Mesenchymal stem cell (in vitro differentiated cells and primary cell): ENCODE results near the gene SLC6A18.

ENCODE experiments used
- DNase-seq: peaks from one replicate; pipeline ENCODE4 v3.0.0-alpha.2; 2013
- H2AFZ ChIP-seq: one replicate; pipeline ENCODE4 v1.6.1; 2013; ENCODE audit warnings: low read depth, mild to moderate bottlenecking, control low read depth, inconsistent platforms, low read length, moderate library complexity
- H2AK5ac ChIP-seq: 2 replicates; pipeline ENCODE4 v1.6.1; 2013; ENCODE audit warnings: low read length, moderate library complexity, mild to moderate bottlenecking, inconsistent platforms; ENCODE audit not compliant: severe bottlenecking
- H2BK120ac ChIP-seq: one replicate; pipeline ENCODE4 v1.6.1; 2013; ENCODE audit warnings: low read depth, mild to moderate bottlenecking, inconsistent platforms, low read length, moderate library complexity
- H2BK12ac ChIP-seq, 2 experiments: one replicate each; pipeline ENCODE4 v1.6.1; 2013; ENCODE audit warnings: inconsistent platforms in 2 of 2, low read length in 2 of 2, mild to moderate bottlenecking in 2 of 2, moderate library complexity in 2 of 2, control low read depth in 1 of 2
- H2BK15ac ChIP-seq: one replicate; pipeline ENCODE4 v1.6.1; 2013; ENCODE audit warnings: mild to moderate bottlenecking, low read depth, inconsistent platforms; ENCODE audit not compliant: poor library complexity, severe bottlenecking
- H2BK5ac ChIP-seq: 2 replicates; pipeline ENCODE4 v1.6.1; 2013; ENCODE audit warnings: low read depth, mild to moderate bottlenecking, low read length, control low read depth, inconsistent platforms; ENCODE audit not compliant: poor library complexity, severe bottlenecking
- H3K14ac ChIP-seq, 2 experiments: one replicate each; pipeline ENCODE4 v1.6.1; 2013; ENCODE audit warnings: inconsistent platforms in 2 of 2, low read length in 2 of 2, control low read depth in 1 of 2, mild to moderate bottlenecking in 1 of 2, moderate library complexity in 1 of 2
- H3K18ac ChIP-seq, 2 experiments: one replicate each; pipeline ENCODE4 v1.6.1; 2013; ENCODE audit warnings: inconsistent platforms in 2 of 2, low read length in 2 of 2, control low read depth in 1 of 2, low read depth in 1 of 2, mild to moderate bottlenecking in 1 of 2
- H3K23ac ChIP-seq, 2 experiments: one replicate each; pipeline ENCODE4 v1.6.1; 2013; ENCODE audit warnings: inconsistent platforms in 2 of 2, low read length in 2 of 2, mild to moderate bottlenecking in 2 of 2, moderate library complexity in 2 of 2, control low read depth in 1 of 2
- H3K27ac ChIP-seq: 2 replicates; pipeline ENCODE4 v1.5.1; 2013; ENCODE audit warnings: mild to moderate bottlenecking, moderate library complexity, low read length, control low read depth, inconsistent platforms; ENCODE audit not compliant: poor library complexity, severe bottlenecking
- H3K27me3 ChIP-seq, 2 experiments: 2 replicates each; pipeline versions ENCODE4 v1.6.1 to v1.7.0; 2013; ENCODE audit warnings: low read length in 2 of 2, mild to moderate bottlenecking in 2 of 2, moderate library complexity in 2 of 2, control low read depth in 1 of 2, inconsistent platforms in 1 of 2; ENCODE audit not compliant: control insufficient read depth in 1 of 2, insufficient read depth in 1 of 2
- H3K36me3 ChIP-seq, 2 experiments: 2 replicates each; pipeline versions ENCODE4 v1.6.1 to v1.7.0; 2013; ENCODE audit warnings: low read length in 2 of 2, control low read depth in 1 of 2, inconsistent platforms in 1 of 2, low read depth in 1 of 2, mild to moderate bottlenecking in 1 of 2; ENCODE audit not compliant: insufficient read depth in 2 of 2, control insufficient read depth in 1 of 2
- H3K4ac ChIP-seq, 2 experiments: one replicate each; pipeline ENCODE4 v1.6.1; 2013; ENCODE audit warnings: inconsistent platforms in 2 of 2, low read length in 2 of 2, mild to moderate bottlenecking in 2 of 2, moderate library complexity in 2 of 2, control low read depth in 1 of 2, low read depth in 1 of 2
- H3K4me1 ChIP-seq: 2 replicates; pipeline ENCODE4 v1.6.1; 2013; ENCODE audit warnings: low read depth, low read length, control low read depth; ENCODE audit not compliant: control insufficient read depth, insufficient read depth
- H3K4me2 ChIP-seq: 2 replicates; pipeline ENCODE4 v1.6.1; 2013; ENCODE audit warnings: low read length, mild to moderate bottlenecking, inconsistent platforms; ENCODE audit not compliant: poor library complexity, severe bottlenecking
- H3K4me3 ChIP-seq, 2 experiments: 2 replicates each; pipeline versions ENCODE4 v1.5.1 to v1.7.0; 2013; ENCODE audit warnings: low read length in 2 of 2, mild to moderate bottlenecking in 2 of 2, control low read depth in 1 of 2, low read depth in 1 of 2; ENCODE audit not compliant: insufficient read depth in 1 of 2
- H3K79me1 ChIP-seq: replicated peaks from 2 replicates; pipeline ENCODE4 v1.6.1; 2013; ENCODE audit warnings: mild to moderate bottlenecking, control low read depth, low read length, inconsistent platforms; ENCODE audit not compliant: poor library complexity, severe bottlenecking
- H3K9ac ChIP-seq: 2 replicates; pipeline ENCODE4 v1.7.0; 2013; ENCODE audit warnings: mild to moderate bottlenecking, low read length, moderate library complexity
- H3K9me3 ChIP-seq: 2 replicates; pipeline ENCODE4 v1.7.0; 2013; ENCODE audit warnings: mild to moderate bottlenecking, low read length; ENCODE audit not compliant: control insufficient read depth
- H4K8ac ChIP-seq: one replicate; pipeline ENCODE4 v1.6.1; 2013; ENCODE audit warnings: inconsistent platforms, mild to moderate bottlenecking, low read length, moderate library complexity
- H4K91ac ChIP-seq: one replicate; pipeline ENCODE4 v1.6.1; 2013; ENCODE audit warnings: mild to moderate bottlenecking, low read length, inconsistent platforms
- WGBS: methylation state at CpG from one replicate; pipeline ENCODE4 v1.1.7; 2013; ENCODE audit warnings: mixed read lengths; 5-methylcytosine and 5-hydroxymethylcytosine counted together

SLC6A18 gene

DNA sequence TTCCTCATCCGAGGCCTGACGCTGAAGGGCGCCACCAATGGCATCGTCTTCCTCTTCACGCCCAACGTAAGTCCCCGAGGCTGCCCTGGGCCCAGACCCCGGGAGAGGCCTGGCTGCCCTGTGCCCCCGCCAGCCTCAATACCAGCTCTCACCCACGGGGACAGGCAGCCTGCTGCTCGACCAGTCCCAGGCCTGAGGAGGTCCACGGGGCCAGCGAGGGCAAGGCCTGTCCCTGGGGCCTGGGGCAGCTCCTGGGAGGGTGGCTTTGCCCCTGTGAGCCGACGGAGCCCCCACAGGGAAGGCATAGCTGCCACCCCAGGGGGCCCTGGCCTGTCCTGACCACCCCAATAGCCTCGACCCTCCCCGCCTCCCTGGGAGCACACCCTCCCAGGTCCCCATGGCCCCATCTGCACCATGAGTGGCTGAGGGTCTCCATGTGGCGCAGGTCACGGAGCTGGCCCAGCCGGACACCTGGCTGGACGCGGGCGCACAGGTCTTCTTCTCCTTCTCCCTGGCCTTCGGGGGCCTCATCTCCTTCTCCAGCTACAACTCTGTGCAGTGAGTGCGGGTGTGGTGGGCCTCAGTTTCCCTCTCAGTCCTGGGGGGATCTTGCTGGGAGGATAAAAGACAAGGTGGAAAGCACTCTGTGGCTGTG is 11.5 kb upstream of the SLC6A18 start:
- no peak overlapping the region for H3K4me2 ChIP-seq
- H3K9me3 ChIP-seq, result peaks cover 8% of the 10 kb centered on the region
- no peak overlapping the region for H3K27ac ChIP-seq
- no peak overlapping the region for H3K14ac ChIP-seq
- H3K9ac ChIP-seq, result no peak overlapping the region
- H2AFZ ChIP-seq, result no peak overlapping the region
- H3K4ac ChIP-seq, result no peak overlapping the region
- no peak overlapping the region for H4K91ac ChIP-seq
- no peaks in the 10 kb centered on the region for H3K79me1 ChIP-seq
- H3K23ac ChIP-seq, result no peak overlapping the region
- peaks cover 5% of the 10 kb centered on the region for H3K4me1 ChIP-seq
- H2BK12ac ChIP-seq, result no peak overlapping the region
- DNase-seq, result no peak
- H2BK5ac ChIP-seq, result no peak overlapping the region
- WGBS, result 92% methylated on average over 23 of the region's 25 CpGs
- H3K4me3 ChIP-seq, result no peak overlapping the region
- no peaks in the 10 kb centered on the region for H3K36me3 ChIP-seq
- H2BK15ac ChIP-seq, result no peak overlapping the region
- no peak overlapping the region for H2BK120ac ChIP-seq
- no peak overlapping the region for H4K8ac ChIP-seq
- peaks cover 0 to 25% of the 10 kb centered on the region in 2 experiments for H3K27me3 ChIP-seq
- H3K18ac ChIP-seq, result no peak overlapping the region
- H2AK5ac ChIP-seq, result no peak overlapping the region

DNA sequence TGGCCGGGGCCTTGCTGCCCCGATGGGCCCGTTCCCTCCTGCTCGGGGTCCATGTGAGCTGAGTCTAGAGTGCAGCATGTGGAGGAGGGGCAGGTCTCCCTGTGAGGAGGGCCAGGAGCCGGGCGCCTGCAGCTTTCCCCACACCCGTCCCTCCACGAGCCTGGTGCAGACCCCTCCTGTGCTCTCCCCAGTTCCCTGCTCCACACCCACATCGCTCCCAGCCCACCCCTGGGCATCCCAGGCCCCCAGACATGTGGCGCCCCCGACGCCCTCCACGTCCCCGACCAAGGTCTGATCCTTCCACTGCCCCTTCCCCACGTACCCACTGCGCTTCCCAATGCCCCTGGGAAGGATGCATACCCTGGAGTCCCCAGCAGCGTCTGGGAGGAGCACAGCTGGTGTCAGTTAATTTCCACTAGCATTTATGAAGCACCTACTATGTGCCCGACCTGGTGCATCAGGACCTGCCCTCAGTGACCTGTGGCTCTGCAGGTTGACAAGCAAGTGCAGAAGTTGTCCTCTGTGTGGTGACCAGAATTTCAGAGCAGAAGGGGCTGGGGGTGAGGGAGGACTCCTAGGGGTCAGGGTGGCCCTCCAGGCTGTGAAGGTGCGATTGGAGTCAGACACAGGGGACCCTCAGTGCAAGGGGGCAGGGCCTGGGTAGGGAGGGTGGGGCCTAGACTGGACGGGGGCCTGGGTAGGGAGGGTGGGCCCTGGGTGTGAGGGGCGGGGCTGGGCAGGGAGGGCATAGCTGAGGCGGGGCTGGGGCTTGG is 10.8 kb upstream of the SLC6A18 start:
- no peak overlapping the region for H2AK5ac ChIP-seq

DNA sequence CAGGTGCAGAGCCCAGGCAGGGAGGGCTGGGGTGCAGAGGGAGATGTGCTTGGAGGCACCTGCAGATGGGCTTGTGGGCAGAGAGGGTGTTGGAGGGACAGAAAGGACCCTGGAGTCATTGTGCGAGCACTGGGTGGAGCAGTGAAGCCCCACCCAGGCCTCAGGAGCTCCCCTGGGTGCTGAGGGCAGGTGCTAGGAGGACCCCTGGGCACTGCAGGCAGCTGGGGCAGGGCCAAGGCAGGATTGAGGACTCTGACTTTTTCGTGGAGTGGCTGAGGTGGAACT is 10.3 kb upstream of the SLC6A18 start:
- Histone ChIP-seq H3K23ac (no peak overlapping the region), H2AK5ac (no peak overlapping the region), H2BK12ac (no peak overlapping the region), H3K4ac (no peak overlapping the region), H4K91ac (no peak overlapping the region), H3K36me3 (no peaks in the 10 kb centered on the region), H4K8ac (no peak overlapping the region), H3K4me1 (peaks cover 5% of the 10 kb centered on the region), H3K27ac (no peak overlapping the region), H3K9me3 (peaks cover 8% of the 10 kb centered on the region), H3K79me1 (no peaks in the 10 kb centered on the region), H3K4me3 (no peak overlapping the region), H3K27me3 (peaks cover 0 to 21% of the 10 kb centered on the region in 2 experiments), H2BK15ac (no peak overlapping the region), H3K18ac (no peak overlapping the region), H2AFZ (no peak overlapping the region), H2BK120ac (no peak overlapping the region), H3K9ac (no peak overlapping the region), H2BK5ac (no peak overlapping the region), H3K14ac (no peak overlapping the region), H3K4me2 (no peak overlapping the region)
- 92% methylated on average over 1 of the region's 2 CpGs for WGBS
- DNase-seq, result no peak

More for the DNA sequence above, 10.8 kb upstream of the SLC6A18 start:
- no peak overlapping the region for H2AFZ ChIP-seq
- H3K27me3 ChIP-seq, result peaks cover 0 to 23% of the 10 kb centered on the region in 2 experiments
- no peak overlapping the region for H3K23ac ChIP-seq
- no peak overlapping the region for H2BK120ac ChIP-seq
- H3K79me1 ChIP-seq, result no peaks in the 10 kb centered on the region
- no peaks in the 10 kb centered on the region for H3K36me3 ChIP-seq
- WGBS, result 72% methylated on average over 22 of the region's 22 CpGs
- H3K9me3 ChIP-seq, result peaks cover 8% of the 10 kb centered on the region
- no peak overlapping the region for H4K8ac ChIP-seq
- H3K14ac ChIP-seq, result no peak overlapping the region
- H3K18ac ChIP-seq, result no peak overlapping the region
- no peak overlapping the region for H4K91ac ChIP-seq
- no peak overlapping the region for H3K4me2 ChIP-seq
- no peak overlapping the region for H3K27ac ChIP-seq
- H2BK12ac ChIP-seq, result no peak overlapping the region
- no peak overlapping the region for H3K9ac ChIP-seq
- no peak overlapping the region for H2BK15ac ChIP-seq
- H3K4me1 ChIP-seq, result peaks cover 5% of the 10 kb centered on the region
- H2BK5ac ChIP-seq, result no peak overlapping the region
- no peak for DNase-seq
- no peak overlapping the region for H3K4ac ChIP-seq
- H3K4me3 ChIP-seq, result no peak overlapping the region

DNA sequence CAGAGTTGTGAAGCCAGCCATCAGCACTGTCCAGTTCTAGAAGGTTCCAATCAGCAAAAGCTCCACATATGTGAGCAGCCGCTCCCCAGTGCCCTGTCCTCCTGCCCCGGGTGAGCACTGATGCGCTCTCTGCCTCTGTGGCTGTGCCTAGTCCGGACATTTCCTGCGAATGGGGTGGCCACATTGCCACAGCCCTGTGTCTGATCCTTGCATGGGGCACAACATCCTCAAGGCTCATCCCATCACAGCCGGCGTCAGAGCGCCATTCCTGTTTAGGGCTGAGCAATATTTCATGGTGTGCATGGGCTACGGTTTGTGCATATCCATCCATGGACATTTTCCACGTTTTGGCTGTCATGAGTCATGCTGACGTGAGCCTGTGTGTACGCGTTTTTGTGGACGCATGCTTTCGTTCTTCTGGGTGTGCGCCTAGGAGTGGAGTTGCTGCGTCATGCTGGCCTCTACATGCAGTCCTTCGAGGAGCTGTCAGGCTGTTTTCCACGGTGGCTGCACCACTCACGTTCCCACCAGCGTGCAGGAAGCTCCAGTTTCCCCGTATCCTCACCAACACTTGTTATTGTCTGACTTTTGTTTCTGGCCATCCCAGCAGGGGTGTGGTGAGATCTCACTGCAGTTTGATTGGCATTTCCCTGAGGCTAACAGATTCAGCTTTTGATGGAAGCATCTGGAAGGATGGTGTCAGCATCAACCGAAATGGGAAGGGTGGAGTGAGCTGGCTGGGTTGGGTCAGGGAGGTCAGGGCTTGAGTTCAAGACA is 9.7 kb upstream of the SLC6A18 start:
- H3K23ac ChIP-seq, result no peak overlapping the region
- no peak for DNase-seq
- H2BK5ac ChIP-seq, result no peak overlapping the region
- H3K4ac ChIP-seq, result no peak overlapping the region
- H3K14ac ChIP-seq, result no peak overlapping the region
- no peaks in the 10 kb centered on the region for H3K79me1 ChIP-seq
- no peak overlapping the region for H2BK15ac ChIP-seq
- no peak overlapping the region for H2AK5ac ChIP-seq
- no peak overlapping the region for H3K18ac ChIP-seq
- no peak overlapping the region for H4K8ac ChIP-seq
- no peak overlapping the region for H3K4me2 ChIP-seq
- 93% methylated on average over 21 of the region's 23 CpGs for WGBS
- H4K91ac ChIP-seq, result no peak overlapping the region
- H2BK12ac ChIP-seq, result no peak overlapping the region
- no peak overlapping the region for H3K4me3 ChIP-seq
- H3K36me3 ChIP-seq, result no peaks in the 10 kb centered on the region
- peaks cover 5% of the 10 kb centered on the region for H3K4me1 ChIP-seq
- H3K27ac ChIP-seq, result no peak overlapping the region
- no peak overlapping the region for H3K9ac ChIP-seq
- no peak overlapping the region for H2BK120ac ChIP-seq
- H3K9me3 ChIP-seq, result peaks cover 8% of the 10 kb centered on the region
- H3K27me3 ChIP-seq, result peaks cover 0 to 16% of the 10 kb centered on the region in 2 experiments
- H2AFZ ChIP-seq, result no peak overlapping the region
